ENCODE results near the gene RETNLB.

GRCh38 chr3:108804966-108805365, 47.8 kb upstream of the RETNLB start:
- TF ChIP-seq CTCF (conservative IDR thresholded peaks at IDR 0.05; ENCODE audit: low read depth, low read length) (no peak), EZH2 (IDR thresholded peaks at IDR 0.05; ENCODE audit: borderline replicate concordance, low read depth, low read length, poor library complexity, severe bottlenecking) (no peak)

Measured in A673 (cell line).